Erythroblast (primary cell): ENCODE results near the gene TCEA3.

ENCODE experiments used
- GATA1 ChIP-seq: IDR thresholded peaks from 2 replicates; pipeline ENCODE4 v1.6.1; 2011; ENCODE audit warnings: low read depth, mild to moderate bottlenecking, control low read depth, low read length, moderate library complexity
- POLR2A ChIP-seq: IDR thresholded peaks from 2 replicates; pipeline ENCODE4 v1.6.1; 2011; ENCODE audit warnings: mild to moderate bottlenecking, low read length

DNA sequence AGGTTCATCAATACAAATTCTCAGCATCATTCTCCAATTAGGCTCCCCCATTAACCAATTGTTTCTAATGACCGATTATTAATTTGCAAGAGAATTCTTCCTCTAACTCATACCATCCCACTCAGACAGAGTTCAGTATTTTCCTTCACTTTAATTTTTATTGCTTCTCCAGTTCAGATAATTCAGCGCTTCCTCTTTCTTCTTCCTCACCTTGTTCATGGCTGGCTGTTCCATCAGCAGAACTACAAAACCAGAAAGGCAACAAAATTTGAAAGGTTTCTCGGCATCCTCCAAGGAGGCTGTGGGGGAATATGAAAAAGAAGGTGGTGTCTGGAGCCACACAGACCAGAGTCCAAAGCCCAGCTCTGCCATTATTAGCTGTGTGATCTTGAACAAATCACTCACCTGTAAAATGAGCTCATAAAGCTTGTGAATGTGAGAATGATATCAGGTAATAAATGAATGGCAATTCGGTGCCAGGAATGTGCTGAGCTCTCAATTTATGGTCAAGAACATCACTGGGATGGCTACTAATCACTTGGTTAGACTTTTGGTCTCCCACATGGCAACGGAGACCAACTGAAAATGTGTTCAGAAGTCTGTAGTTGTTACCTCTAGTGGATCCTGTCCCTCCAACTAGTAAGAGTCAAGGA lies 43.2 kb downstream of the TCEA3 start:
- TF ChIP-seq POLR2A (no peak), GATA1 (no peak)
